ENCODE measurements around the gene CP. TPM values are rescaled to one million over a fixed set of nuclear protein-coding genes. Genes with fewer than 3 reads are reported as not detected.

Gene CP
- total and polyA plus RNA-seq, 2 experiments from 2014 or later = 2.8 to 3.6 TPM

DNA sequence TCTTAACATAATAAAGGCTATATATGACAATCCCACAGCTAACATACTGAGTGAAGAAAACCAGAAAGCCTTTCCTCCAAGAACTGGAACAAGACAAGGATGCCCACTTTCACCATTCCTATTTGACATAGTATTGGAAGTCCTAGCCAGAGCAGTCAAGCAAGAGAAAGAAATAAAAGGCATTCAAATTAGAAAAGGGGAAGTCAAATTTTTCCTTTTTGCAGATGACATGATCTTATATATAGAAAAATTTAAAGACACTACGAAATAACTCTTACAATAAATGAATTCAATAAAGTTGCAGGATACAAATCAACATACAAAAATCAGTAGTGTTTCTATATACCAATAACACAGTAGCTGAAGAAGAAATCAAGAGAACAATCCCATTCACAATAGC lies 42.2 kb upstream of the CP start (continued):
- TF ChIP-seq, protein P1, sequence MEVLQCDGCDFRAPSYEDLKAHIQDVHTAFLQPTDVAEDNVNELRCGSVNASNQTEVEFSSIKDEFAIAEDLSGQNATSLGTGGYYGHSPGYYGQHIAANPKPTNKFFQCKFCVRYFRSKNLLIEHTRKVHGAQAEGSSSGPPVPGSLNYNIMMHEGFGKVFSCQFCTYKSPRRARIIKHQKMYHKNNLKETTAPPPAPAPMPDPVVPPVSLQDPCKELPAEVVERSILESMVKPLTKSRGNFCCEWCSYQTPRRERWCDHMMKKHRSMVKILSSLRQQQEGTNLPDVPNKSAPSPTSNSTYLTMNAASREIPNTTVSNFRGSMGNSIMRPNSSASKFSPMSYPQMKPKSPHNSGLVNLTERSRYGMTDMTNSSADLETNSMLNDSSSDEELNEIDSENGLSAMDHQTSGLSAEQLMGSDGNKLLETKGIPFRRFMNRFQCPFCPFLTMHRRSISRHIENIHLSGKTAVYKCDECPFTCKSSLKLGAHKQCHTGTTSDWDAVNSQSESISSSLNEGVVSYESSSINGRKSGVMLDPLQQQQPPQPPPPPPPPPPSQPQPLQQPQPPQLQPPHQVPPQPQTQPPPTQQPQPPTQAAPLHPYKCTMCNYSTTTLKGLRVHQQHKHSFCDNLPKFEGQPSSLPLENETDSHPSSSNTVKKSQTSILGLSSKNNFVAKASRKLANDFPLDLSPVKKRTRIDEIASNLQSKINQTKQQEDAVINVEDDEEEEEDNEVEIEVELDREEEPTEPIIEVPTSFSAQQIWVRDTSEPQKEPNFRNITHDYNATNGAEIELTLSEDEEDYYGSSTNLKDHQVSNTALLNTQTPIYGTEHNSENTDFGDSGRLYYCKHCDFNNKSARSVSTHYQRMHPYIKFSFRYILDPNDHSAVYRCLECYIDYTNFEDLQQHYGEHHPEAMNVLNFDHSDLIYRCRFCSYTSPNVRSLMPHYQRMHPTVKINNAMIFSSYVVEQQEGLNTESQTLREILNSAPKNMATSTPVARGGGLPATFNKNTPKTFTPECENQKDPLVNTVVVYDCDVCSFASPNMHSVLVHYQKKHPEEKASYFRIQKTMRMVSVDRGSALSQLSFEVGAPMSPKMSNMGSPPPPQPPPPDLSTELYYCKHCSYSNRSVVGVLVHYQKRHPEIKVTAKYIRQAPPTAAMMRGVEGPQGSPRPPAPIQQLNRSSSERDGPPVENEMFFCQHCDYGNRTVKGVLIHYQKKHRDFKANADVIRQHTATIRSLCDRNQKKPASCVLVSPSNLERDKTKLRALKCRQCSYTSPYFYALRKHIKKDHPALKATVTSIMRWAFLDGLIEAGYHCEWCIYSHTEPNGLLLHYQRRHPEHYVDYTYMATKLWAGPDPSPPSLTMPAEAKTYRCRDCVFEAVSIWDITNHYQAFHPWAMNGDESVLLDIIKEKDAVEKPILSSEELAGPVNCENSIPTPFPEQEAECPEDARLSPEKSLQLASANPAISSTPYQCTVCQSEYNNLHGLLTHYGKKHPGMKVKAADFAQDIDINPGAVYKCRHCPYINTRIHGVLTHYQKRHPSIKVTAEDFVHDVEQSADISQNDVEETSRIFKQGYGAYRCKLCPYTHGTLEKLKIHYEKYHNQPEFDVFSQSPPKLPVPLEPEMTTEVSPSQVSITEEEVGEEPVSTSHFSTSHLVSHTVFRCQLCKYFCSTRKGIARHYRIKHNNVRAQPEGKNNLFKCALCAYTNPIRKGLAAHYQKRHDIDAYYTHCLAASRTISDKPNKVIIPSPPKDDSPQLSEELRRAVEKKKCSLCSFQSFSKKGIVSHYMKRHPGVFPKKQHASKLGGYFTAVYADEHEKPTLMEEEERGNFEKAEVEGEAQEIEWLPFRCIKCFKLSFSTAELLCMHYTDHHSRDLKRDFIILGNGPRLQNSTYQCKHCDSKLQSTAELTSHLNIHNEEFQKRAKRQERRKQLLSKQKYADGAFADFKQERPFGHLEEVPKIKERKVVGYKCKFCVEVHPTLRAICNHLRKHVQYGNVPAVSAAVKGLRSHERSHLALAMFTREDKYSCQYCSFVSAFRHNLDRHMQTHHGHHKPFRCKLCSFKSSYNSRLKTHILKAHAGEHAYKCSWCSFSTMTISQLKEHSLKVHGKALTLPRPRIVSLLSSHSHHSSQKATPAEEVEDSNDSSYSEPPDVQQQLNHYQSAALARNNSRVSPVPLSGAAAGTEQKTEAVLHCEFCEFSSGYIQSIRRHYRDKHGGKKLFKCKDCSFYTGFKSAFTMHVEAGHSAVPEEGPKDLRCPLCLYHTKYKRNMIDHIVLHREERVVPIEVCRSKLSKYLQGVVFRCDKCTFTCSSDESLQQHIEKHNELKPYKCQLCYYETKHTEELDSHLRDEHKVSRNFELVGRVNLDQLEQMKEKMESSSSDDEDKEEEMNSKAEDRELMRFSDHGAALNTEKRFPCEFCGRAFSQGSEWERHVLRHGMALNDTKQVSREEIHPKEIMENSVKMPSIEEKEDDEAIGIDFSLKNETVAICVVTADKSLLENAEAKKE (CRISPR knock-in tag; IDR thresholded peaks at IDR 0.05) = no peak

DNA sequence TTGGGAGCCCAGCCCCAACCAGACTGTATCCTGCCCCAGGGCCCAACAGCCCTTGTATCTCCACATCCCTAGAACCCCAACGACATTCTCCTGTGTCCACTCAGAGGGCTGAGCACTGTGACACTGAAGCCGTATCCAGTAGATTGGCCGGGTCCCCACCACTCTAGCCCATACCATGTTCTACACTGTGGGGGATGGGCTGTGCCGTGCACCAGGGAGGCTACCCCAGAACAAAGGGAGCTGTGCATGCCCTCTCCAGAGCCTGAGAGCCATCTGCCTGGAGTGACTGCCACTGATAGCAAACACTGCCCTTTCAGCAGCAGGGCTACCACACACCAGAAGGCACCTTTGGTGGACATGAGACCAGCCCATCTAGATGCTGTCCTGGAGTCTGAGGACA lies 37.1 kb upstream of the CP start:
- Histone ChIP-seq H4K20me1 (replicated peaks; ENCODE audit: insufficient read depth) (no peaks in the 10 kb centered on the region), H2AFZ (no peak overlapping the region; the same call in none of the 2 replicates), H3F3A (replicated peaks; ENCODE audit: low read depth) (0 out of 2 replicates have a peak, but pooled peaks cover 4% of the 10 kb centered on the region), H3K9me2 (ENCODE audit: insufficient read depth) (peaks cover 6% of the 10 kb centered on the region; the same call in 1 of the 2 replicates), H3K79me2 (replicated peaks; ENCODE audit: insufficient read depth) (no peaks in the 10 kb centered on the region), H3K27ac (ENCODE audit: low read depth) (no peak overlapping the region), H3K4me3 (no peak overlapping the region), H3K4me2 (no peak overlapping the region), H3K27me3 (ENCODE audit: insufficient read depth) (no peaks in the 10 kb centered on the region), H3K4me1 (ENCODE audit: insufficient read depth) (peaks cover 11% of the 10 kb centered on the region; the same call in 1 of the 2 replicates), H3K36me3 (ENCODE audit: insufficient read depth) (0 out of 2 replicates have a peak, but pooled peaks cover 5% of the 10 kb centered on the region)
- no peak overlapping the region for H3K4me3 Mint-ChIP-seq
- no peak for ATAC-seq
- no peak for DNase-seq (ENCODE audit: low spot score)
- H3K9me3 Mint-ChIP-seq = no peaks in the 10 kb centered on the region; the same call in 2 of the 3 replicates
- no peak overlapping the region for H3K27ac Mint-ChIP-seq
- H3K27me3 Mint-ChIP-seq (ENCODE audit: insufficient read depth, low read depth, poor library complexity) = peaks cover 3% of the 10 kb centered on the region
- no peaks in the 10 kb centered on the region; the same call in 2 of the 3 replicates for H3K36me3 Mint-ChIP-seq (ENCODE audit: low read depth)
- peaks cover 10% of the 10 kb centered on the region for H3K4me1 Mint-ChIP-seq
- TF ChIP-seq CREB1 (CRISPR knock-in tag; IDR thresholded peaks at IDR 0.05; ENCODE audit: low read depth) (no peak), NANOG (IDR thresholded peaks at IDR 0.05; ENCODE audit: borderline replicate concordance) (no peak), EZH2 (IDR thresholded peaks at IDR 0.05; ENCODE audit: low read depth, unreplicated experiment) (no peak), STAT1 (IDR thresholded peaks at IDR 0.05; ENCODE audit: unreplicated experiment) (no peak), ZNF114 (CRISPR knock-in tag; IDR thresholded peaks at IDR 0.05) (no peak)
- TF ChIP-seq, protein P1 (CRISPR knock-in tag; IDR thresholded peaks at IDR 0.05) = no peak
- TF ChIP-seq, protein P2, sequence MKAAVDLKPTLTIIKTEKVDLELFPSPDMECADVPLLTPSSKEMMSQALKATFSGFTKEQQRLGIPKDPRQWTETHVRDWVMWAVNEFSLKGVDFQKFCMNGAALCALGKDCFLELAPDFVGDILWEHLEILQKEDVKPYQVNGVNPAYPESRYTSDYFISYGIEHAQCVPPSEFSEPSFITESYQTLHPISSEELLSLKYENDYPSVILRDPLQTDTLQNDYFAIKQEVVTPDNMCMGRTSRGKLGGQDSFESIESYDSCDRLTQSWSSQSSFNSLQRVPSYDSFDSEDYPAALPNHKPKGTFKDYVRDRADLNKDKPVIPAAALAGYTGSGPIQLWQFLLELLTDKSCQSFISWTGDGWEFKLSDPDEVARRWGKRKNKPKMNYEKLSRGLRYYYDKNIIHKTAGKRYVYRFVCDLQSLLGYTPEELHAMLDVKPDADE (IDR thresholded peaks at IDR 0.05) = no peak
